OCI-LY1 (cell line): ENCODE results near the gene KCNB1.

ENCODE experiments used
- EZH2 ChIP-seq: fragments of 200-600 bp; sonication (generic), shearing (Covaris generic); IDR thresholded peaks from 2 replicates; pipeline ENCODE4 v1.8.0; 2017; ENCODE audit warnings: borderline replicate concordance, mixed run types, mild to moderate bottlenecking, antibody characterized with exemption, low read length, moderate library complexity, mixed read lengths
- TF ChIP-seq, protein P1 (sequence below): fragments of 200-600 bp; sonication (generic), shearing (Covaris generic); IDR thresholded peaks from 2 replicates; pipeline ENCODE4 v1.5.1; 2017; ENCODE audit warnings: mild to moderate bottlenecking, antibody characterized with exemption, low read length, moderate library complexity, mixed read lengths

DNA sequence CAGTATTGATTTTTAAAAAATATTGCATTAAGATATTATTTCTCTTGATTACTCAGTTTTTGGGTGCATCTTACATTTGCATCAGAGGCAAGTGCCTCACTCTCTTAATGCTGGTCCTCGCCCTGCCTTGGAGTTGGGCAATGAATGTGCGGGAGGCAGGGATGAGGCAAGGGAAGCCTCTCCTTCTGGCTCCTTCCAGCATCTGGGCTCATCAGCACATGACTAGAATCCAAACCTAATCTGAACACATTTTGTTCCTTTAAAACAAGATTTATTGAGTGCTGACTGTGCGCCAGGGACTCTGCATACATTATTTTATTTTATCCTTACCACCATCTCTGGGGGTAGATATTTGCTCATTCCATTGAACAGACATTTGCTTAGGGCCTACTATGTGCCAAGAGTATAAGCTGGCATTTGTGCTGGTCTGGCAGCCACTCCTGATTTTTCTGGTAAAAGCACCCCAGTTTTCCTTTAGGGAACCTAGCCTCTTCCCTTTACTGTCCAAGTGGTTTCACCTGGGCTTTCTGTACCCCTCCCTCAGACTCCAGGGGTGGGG lies 132.7 kb downstream of the KCNB1 start:
- TF ChIP-seq, protein P1, sequence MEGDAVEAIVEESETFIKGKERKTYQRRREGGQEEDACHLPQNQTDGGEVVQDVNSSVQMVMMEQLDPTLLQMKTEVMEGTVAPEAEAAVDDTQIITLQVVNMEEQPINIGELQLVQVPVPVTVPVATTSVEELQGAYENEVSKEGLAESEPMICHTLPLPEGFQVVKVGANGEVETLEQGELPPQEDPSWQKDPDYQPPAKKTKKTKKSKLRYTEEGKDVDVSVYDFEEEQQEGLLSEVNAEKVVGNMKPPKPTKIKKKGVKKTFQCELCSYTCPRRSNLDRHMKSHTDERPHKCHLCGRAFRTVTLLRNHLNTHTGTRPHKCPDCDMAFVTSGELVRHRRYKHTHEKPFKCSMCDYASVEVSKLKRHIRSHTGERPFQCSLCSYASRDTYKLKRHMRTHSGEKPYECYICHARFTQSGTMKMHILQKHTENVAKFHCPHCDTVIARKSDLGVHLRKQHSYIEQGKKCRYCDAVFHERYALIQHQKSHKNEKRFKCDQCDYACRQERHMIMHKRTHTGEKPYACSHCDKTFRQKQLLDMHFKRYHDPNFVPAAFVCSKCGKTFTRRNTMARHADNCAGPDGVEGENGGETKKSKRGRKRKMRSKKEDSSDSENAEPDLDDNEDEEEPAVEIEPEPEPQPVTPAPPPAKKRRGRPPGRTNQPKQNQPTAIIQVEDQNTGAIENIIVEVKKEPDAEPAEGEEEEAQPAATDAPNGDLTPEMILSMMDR, result no peak
- TF ChIP-seq EZH2, result no peak
